Liver (tissue), 2 donors: ENCODE results near the gene KLK7.

Experiments used
- CTCF ChIP-seq: fragments of 150-350 bp; IDR thresholded peaks from 2 replicates; pipeline ENCODE4 v1.5.1; 2017; ENCODE audit warnings: improper control_type of control experiment, low read depth, low read length; ENCODE audit not compliant: missing input control
- FOXA2 ChIP-seq: IDR thresholded peaks from 2 replicates; pipeline ENCODE4 v1.6.1; 2016; ENCODE audit warnings: antibody characterized with exemption
- REST ChIP-seq: IDR thresholded peaks from 2 replicates; pipeline ENCODE4 v1.6.1; 2016; ENCODE audit warnings: antibody characterized with exemption, mild to moderate bottlenecking
- donor health status: healthy.

- TF ChIP-seq CTCF = no peak
- TF ChIP-seq FOXA2 = no peak
- no peak for TF ChIP-seq REST
These were observed 26.1 kb downstream of the KLK7 start for GRCh38 chr19:50957587-50957986.
